ENCODE data around the gene RNU4-1. TPM values are rescaled to one million over a fixed set of nuclear protein-coding genes. Genes with fewer than 3 reads are reported as not detected.

RNU4-1 gene
- total RNA-seq, 1 experiment from 2014 or later: 2,436 TPM

DNA sequence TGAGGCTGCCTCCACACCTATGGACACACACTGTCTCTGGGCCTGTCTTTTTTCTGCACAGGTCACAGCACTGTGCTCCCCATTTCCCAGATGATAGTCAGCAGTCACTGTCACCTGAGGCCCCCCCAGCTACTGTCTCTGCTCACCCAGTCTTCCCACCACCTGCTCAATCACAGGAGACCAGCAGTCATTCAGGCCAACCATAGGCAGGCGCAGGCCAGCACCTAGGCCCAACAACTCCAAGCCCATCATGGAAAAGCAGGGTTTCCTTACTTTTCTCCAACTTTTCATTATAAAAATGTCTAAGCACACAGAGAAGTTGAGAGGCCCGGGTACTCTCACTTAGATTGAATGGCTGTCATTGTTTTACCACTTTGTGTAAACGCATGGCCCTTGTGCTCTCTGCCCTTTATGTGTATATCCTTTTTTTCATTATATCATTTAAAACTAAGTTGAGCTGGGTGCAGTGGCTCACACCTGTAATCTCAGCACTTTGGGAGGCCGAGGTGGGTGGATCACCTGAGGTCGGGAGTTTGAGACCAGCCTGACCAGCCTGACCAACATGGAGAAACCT lies 34.6 kb downstream of the RNU4-1 start:
- H3K4me1 Mint-ChIP-seq: peaks cover 59% of the 10 kb centered on the region
- peaks cover 4% of the 10 kb centered on the region for H3K36me3 Mint-ChIP-seq
- no peaks in the 10 kb centered on the region for H3K9me3 Mint-ChIP-seq
- ATAC-seq (no peak), DNase-seq (ENCODE audit: low spot score) (no peak)
- H3K4me3 Mint-ChIP-seq: no peak overlapping the region
- ChIA-PET CTCF (interaction anchor here (1.4 to 22.1 kb wide), 4 partner anchors 16 to 44 kb away, joined by 6 to 717 read pairs (median 229); partner anchors contain the start of genes RNU4-2 and SIRT4), POLR2A (interaction anchor here (0.9 to 12.0 kb wide), 3 partner anchors 19 to 57 kb away, joined by 5 to 198 read pairs (median 12); partner anchors contain the start of gene RPLP0)
- H3K27me3 Mint-ChIP-seq (ENCODE audit: low read depth): no peaks in the 10 kb centered on the region
- TF ChIP-seq ARID4B (CRISPR knock-in tag; IDR thresholded peaks at IDR 0.05; ENCODE audit: borderline replicate concordance) (no peak), SMAD4 (CRISPR knock-in tag; IDR thresholded peaks at IDR 0.05) (no peak), MXD4 (CRISPR knock-in tag; IDR thresholded peaks at IDR 0.05; ENCODE audit: borderline replicate concordance) (no peak), JAZF1 (CRISPR knock-in tag; IDR thresholded peaks at IDR 0.05) (no peak), USF1 (CRISPR knock-in tag; IDR thresholded peaks at IDR 0.05) (no peak), ZNF317 (CRISPR knock-in tag; IDR thresholded peaks at IDR 0.05; ENCODE audit: borderline replicate concordance, low read depth) (no peak), ESRRA (CRISPR knock-in tag; IDR thresholded peaks at IDR 0.05; ENCODE audit: borderline replicate concordance) (no peak), ZNF232 (CRISPR knock-in tag; IDR thresholded peaks at IDR 0.05) (no peak), GABPB1 (CRISPR knock-in tag; IDR thresholded peaks at IDR 0.05) (no peak), CTCF (IDR thresholded peaks at IDR 0.05) (no peak), ATF1 (CRISPR knock-in tag; IDR thresholded peaks at IDR 0.05) (no peak), TCF7 (CRISPR knock-in tag; IDR thresholded peaks at IDR 0.05; ENCODE audit: low read depth) (no peak), NFE2L1 (CRISPR knock-in tag; IDR thresholded peaks at IDR 0.05) (no peak), CDX4 (CRISPR knock-in tag; IDR thresholded peaks at IDR 0.05; ENCODE audit: borderline replicate concordance) (no peak), ZBTB21 (CRISPR knock-in tag; IDR thresholded peaks at IDR 0.05; ENCODE audit: borderline replicate concordance) (no peak)
- TF ChIP-seq, protein P1, sequence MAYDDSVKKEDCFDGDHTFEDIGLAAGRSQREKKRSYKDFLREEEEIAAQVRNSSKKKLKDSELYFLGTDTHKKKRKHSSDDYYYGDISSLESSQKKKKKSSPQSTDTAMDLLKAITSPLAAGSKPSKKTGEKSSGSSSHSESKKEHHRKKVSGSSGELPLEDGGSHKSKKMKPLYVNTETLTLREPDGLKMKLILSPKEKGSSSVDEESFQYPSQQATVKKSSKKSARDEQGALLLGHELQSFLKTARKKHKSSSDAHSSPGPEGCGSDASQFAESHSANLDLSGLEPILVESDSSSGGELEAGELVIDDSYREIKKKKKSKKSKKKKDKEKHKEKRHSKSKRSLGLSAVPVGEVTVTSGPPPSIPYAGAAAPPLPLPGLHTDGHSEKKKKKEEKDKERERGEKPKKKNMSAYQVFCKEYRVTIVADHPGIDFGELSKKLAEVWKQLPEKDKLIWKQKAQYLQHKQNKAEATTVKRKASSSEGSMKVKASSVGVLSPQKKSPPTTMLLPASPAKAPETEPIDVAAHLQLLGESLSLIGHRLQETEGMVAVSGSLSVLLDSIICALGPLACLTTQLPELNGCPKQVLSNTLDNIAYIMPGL (CRISPR knock-in tag; IDR thresholded peaks at IDR 0.05): no peak
- TF ChIP-seq, protein P2, sequence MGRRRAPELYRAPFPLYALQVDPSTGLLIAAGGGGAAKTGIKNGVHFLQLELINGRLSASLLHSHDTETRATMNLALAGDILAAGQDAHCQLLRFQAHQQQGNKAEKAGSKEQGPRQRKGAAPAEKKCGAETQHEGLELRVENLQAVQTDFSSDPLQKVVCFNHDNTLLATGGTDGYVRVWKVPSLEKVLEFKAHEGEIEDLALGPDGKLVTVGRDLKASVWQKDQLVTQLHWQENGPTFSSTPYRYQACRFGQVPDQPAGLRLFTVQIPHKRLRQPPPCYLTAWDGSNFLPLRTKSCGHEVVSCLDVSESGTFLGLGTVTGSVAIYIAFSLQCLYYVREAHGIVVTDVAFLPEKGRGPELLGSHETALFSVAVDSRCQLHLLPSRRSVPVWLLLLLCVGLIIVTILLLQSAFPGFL (CRISPR knock-in tag; IDR thresholded peaks at IDR 0.05; ENCODE audit: borderline replicate concordance): no peak
- TF ChIP-seq, protein P3, sequence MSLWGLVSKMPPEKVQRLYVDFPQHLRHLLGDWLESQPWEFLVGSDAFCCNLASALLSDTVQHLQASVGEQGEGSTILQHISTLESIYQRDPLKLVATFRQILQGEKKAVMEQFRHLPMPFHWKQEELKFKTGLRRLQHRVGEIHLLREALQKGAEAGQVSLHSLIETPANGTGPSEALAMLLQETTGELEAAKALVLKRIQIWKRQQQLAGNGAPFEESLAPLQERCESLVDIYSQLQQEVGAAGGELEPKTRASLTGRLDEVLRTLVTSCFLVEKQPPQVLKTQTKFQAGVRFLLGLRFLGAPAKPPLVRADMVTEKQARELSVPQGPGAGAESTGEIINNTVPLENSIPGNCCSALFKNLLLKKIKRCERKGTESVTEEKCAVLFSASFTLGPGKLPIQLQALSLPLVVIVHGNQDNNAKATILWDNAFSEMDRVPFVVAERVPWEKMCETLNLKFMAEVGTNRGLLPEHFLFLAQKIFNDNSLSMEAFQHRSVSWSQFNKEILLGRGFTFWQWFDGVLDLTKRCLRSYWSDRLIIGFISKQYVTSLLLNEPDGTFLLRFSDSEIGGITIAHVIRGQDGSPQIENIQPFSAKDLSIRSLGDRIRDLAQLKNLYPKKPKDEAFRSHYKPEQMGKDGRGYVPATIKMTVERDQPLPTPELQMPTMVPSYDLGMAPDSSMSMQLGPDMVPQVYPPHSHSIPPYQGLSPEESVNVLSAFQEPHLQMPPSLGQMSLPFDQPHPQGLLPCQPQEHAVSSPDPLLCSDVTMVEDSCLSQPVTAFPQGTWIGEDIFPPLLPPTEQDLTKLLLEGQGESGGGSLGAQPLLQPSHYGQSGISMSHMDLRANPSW (CRISPR knock-in tag; conservative IDR thresholded peaks at IDR 0.05; ENCODE audit: low read depth): no peak
- peak overlapping the region; percentile 59 for H3K27ac Mint-ChIP-seq

All from WTC11 (cell line).